Vagina (tissue), 2 donors: ENCODE data around the gene SIGLEC12.

Source experiments
- CTCF ChIP-seq, 3 experiments: fragments of 450-650 bp in 2 of 3; fragments of 200-600 bp in 1 of 3; sonication (generic) in 1 of 3; IDR thresholded peaks; one replicate each; pipeline ENCODE4 v1.5.1; 2017 to 2019; ENCODE audit warnings: antibody characterized with exemption in 3 of 3, mild to moderate bottlenecking in 2 of 3, moderate library complexity in 2 of 3
- POLR2AphosphoS5 ChIP-seq, 2 donors: sonication (generic); formaldehyde crosslinking; IDR thresholded peaks; one replicate each; pipeline ENCODE4 v1.9.0; 2017; ENCODE audit warnings: antibody characterized with exemption in 2 of 2, mild to moderate bottlenecking in 2 of 2, low read depth in 1 of 2; ENCODE audit not compliant: insufficient read depth in 1 of 2

- no peak for TF ChIP-seq CTCF (IDR thresholded peaks at IDR 0.05)
- TF ChIP-seq POLR2AphosphoS5 (IDR thresholded peaks at IDR 0.05; ENCODE audit: insufficient read depth in 1 of 2, low read depth in 1 of 2): no peak
These were observed 25.4 kb downstream of the SIGLEC12 start for GRCh38 chr19:51476164-51476563.
